C1 segment of cervical spinal cord (tissue), 14 donors: Measurements from ENCODE around the gene RNF38.
"Not testable (repeated sequence)": the region's sequence is repeated elsewhere in the genome, so short reads cannot be mapped to it uniquely, and the experiment has no call there.

Experiments used
- DNase-seq, 14 donors: peaks; one replicate each; lab custom pipeline; 2025; lab: John Stamatoyannopoulos, UW

Gene RNF38

GRCh38 chr9:36294996-36295395 is 105.1 kb downstream of the RNF38 start:
- not testable (repeated sequence) for DNase-seq

- DNase-seq: no peak
Measured at GRCh38 chr9:36293918-36294317, 106.2 kb downstream of the RNF38 start.

DNA sequence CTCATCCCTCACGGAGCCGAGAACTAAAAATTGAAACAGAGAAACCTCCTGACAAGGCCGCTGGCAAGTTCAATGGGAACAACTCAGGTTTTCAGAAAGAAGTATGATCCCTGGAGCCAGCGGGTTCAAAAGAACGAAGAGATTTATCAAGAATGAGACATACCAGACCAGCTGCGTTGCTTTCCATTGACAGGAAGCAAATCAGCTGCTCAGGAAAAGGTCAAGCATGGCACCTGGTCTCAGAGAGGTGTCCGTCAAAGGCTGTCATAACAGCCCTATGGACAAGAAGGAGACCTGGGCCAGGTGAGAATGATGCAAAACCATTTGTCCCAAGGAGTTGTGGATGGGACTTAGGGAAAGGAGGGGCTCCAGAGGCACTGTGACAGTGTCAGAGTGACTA is 106.9 kb downstream of the RNF38 start:
- no peak for DNase-seq

DNA sequence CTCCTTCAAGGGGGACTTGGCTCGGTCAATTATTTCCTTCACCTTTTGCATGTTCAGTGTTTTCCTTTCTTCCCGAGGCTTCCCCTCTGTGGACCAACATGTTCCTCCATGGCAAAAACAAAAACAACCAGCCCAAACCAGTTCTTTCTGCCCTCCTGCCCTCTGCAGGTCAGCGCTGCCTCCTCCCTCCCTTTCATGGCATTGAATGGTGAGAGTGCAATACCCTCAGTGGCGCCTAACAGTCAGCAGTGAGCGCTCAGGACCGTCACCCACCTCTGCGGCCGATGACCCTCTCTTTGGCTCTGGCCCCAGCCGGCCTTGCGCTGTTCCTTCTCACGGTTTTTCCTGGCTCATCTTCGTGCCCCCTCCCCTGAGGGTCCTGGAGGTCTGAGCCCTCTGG is 107.4 kb downstream of the RNF38 start:
- DNase-seq: no peak

GRCh38 chr9:36290996-36291395 is 109.1 kb downstream of the RNF38 start:
- no peak for DNase-seq

GRCh38 chr9:36289836-36290435 is 110.1 kb downstream of the RNF38 start:
- no peak for DNase-seq

- no peak for DNase-seq
Measured at GRCh38 chr9:36288070-36288469, 112.0 kb downstream of the RNF38 start.
